GM10847 (cell line): Measurements from ENCODE around the gene KRT7.

ENCODE experiments used
- POLR2A ChIP-seq: IDR thresholded peaks from 2 replicates; pipeline ENCODE4 v1.6.1; 2011; ENCODE audit not compliant: insufficient read length; ENCODE audit errors: extremely low read depth

Gene KRT7

DNA sequence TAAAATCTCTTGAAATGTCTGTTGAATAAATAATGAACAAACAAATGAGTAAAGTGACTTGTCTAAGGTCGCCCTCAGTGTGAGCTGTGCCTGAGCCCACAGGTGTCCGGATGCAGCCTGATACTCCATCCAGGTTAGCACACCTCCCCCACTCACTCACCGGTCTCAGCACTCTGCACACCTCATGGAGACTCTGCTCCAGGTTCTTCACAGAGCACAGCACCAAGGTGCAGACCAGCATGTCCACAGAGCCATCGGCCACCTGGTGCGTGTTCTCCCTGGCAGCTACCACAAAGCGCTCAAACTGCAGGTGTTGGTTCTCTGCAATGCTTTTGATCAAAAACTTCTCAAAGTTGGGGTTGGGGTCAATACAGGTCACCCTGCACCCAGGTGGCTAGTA lies 4.1 kb upstream of the KRT7 start:
- no peak for TF ChIP-seq POLR2A

DNA sequence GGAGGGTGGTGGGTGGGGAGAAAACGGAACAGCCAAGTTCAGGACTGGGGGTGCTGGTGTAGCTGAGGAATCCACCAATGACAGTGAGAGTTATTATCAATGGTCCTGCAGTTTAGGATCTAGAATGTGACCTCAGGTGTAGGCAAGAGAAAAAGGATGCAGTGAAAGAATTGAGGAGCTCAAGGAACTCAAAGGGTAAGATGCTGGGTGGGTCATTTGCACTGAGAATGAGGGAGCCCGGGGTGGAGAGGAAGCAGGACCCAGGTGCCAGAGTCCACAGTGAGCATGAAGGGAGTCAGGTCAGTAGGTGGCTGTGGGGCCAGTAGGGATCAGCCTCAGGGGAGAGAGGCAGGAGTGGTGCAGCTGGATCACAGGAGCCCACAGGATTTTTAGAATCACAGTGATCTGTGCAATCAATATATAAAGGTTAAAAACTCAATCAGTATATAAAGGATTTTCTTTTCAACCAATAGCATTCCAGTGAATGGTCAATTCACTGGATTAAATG lies 3.2 kb upstream of the KRT7 start:
- no peak for TF ChIP-seq POLR2A

DNA sequence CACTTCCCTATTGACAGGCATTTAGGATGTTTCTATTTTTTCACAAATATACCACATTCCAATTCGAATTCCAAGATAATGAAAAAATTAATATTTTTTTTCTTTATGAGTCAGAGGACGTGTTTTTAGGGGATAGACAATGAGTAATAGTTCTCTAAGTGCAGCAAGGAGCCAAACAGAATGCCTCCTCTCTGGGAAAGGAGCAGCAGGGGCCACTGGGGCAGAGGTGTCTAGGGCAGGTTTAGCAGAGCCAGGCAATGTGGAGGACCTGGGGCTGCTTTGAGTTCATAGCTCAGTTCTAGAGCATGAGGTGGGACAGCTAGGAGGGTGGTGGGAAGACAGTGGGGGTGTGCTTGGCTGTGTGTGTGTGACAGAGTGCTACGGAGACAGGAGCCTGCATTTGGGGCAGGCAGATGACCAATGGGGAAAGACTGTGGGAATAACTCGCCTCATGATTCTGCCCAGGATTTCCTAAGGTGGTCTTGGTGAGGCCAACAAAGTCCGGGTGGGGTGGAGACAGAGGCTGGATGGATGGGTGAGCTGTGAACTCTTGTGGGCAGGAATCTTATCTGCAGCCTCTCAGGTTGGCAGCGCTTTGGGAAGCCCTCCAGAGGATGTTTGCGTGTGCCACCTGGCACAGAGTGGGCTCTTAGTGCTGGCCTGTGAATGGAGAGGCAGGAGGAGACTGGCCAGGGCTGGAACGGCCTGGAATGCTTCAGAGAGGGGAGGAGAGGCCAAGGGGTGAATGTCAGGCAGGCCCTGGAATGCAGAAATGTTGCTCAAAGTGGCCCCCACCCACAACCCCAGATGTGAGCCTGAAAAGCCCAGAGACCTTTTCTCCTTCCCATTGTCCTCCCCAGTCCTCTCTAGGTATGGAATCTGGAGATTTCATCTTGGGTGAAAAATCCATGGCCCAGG lies 2.4 kb upstream of the KRT7 start:
- no peak for TF ChIP-seq POLR2A

DNA sequence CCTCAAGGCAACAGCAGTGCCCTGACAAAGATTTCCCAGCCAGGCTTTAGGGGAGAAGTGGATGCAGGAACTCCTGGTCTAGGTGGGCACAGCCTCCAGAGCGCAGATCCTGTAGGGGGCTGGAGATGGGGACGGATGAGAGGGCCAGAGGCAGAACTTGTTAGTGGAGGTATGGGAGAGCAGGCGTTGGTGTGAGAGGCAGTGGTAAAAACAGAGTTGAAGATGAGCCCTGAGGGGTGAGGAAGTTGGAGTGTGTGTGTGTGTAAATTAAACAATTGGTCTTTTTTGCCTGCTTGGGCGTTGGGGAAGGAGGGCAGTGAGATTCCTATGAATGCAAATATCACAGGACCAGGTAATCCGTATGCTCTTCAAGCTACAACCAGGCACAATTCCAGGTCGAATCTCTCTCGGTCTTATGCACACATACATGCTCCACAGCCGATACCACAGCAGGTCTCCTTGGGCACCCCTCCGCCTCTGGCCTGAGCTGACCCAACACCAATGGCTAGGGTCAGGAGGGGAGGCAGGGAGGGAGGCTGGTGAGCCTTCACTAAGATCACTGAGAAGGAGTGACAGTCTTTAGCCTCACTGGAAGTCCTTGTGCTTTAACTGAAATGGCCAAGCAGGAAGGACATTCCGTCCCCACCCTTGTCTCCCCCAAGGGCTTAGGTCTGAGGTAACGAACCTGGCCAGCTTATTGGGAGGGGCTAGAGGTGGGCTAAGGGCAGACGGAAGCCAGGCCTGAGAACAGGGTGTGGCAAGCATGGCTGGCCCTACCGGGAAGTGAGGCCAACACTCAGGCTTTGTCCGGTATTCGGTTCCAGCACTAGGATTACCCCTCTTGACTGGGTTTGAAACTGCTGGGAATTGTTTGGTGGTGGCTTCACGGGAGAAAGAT lies 1.5 kb upstream of the KRT7 start:
- no peak for TF ChIP-seq POLR2A

GRCh38 chr12:52232203-52232673 lies 805 bp upstream of the KRT7 start:
- no peak for TF ChIP-seq POLR2A

DNA sequence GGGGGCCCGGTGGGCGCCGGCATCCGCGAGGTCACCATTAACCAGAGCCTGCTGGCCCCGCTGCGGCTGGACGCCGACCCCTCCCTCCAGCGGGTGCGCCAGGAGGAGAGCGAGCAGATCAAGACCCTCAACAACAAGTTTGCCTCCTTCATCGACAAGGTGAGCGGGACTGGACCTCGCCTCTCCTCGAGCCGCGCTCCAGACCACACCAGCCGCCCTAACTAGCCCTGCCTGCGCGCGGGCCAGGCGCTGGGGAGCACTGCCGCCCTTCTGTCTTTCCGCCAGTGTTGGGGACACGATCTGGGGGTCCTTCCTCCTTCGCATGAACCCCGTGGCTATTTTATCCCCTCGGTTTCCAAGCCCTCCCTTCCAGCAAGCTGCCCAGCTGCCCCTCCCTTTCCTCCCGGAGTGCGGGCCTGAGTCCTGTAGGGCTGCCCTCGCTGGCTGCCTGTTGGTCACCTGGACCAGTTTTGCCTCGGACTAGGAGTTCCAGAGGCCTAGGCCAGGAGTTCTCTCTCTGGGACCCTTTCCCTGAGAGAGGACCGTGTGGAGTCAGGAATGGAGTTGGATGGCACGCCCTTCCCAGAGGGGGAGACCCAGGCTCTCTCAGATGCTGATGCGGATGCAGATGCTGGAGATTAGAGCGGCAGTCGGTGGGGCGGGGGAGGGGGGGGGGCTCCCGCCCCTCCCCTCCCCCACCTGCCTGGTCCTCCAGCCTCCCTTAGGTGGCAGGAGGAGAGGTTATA lies 592 bp downstream of the KRT7 start:
- TF ChIP-seq POLR2A: no peak

DNA sequence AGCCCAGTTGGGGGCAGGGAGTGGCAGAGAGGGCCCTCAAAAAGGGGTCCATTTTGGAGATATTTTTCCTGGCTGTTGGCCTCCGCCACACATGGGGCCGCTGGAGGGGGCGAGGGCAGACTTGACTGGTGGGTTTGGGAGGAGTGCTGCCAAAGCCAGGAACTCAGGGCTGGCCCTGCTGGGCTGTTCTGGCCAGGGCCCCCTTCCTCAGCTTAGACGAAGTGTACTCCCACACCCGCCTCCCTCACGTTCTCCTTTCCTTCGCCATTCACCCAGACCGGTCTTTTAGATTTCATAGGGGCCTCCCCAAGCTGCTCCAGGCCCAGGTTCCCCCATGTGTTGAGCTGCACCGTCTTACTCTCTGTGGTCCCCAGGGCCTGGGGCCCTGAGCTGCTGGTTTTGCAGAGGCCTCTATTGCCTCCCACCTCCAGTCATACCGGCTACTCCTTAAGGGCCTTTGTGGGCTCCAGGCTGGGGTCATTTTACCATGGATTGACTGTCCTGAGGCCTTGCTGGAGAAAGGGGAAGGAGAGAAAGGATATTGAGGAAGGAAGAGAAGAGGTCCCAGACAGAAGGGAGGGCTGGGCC lies 1.3 kb downstream of the KRT7 start:
- TF ChIP-seq POLR2A: no peak

DNA sequence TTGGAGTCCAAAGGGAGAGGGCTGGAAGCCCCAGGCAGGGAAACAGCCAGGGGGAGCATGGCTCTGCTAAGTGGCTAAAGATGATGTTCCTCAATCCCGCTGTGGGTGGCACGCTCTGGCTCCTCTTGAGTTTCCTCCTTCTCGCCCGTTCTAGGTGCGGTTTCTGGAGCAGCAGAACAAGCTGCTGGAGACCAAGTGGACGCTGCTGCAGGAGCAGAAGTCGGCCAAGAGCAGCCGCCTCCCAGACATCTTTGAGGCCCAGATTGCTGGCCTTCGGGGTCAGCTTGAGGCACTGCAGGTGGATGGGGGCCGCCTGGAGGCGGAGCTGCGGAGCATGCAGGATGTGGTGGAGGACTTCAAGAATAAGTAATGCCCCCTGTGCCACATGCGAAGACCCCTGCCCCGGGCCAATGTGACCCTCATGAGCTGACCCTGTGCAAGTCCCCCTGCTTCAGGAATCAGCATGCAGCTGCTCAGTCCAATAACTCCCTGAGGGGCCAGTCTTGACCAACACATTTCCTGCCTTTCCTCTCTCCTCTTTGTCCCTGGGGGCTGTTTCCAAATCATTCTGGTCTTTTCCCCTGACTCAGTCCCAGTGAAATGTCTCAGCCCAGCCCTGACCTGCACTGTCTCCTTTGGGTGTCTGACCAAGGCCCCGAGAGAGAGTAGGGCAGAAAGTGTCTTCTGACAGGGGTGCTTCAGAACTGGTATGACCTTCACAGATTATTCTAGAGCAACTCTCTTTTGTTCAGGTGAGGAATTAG lies 2.1 kb downstream of the KRT7 start:
- TF ChIP-seq POLR2A: no peak

GRCh38 chr12:52235822-52236361 lies 2.8 kb downstream of the KRT7 start:
- TF ChIP-seq POLR2A: no peak

DNA sequence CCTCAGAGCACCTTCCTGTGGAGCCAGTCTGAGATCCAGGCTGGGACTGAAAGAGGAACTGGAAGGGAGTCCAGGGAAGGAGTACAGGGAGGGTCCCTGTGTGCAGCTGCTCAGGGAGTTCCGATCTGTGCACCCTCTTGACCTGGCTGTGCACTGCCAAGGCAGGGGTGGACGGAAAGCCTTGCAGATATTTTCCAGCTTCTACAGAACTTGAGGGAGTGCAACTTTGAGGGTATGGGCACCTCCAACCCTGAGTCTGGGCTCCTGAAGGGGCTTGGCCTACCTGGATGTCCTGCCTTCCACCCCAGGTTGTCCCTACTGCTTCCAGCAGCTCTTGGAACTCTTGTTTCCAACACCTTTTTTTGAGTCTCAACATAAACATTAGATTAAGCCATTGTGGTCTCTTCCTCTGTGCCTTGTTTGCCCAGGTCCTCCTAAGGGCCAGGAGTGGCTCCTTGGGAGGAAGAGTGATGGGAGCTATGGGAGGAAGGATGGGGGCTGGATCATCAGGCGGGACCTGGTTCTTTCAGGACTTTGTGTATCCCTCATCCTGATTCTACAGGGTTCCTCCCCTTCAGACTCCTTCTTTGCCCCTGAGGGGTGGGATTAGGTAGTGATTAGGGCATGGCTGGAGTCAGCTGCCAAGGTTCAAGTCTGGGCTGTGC lies 3.5 kb downstream of the KRT7 start:
- no peak for TF ChIP-seq POLR2A

DNA sequence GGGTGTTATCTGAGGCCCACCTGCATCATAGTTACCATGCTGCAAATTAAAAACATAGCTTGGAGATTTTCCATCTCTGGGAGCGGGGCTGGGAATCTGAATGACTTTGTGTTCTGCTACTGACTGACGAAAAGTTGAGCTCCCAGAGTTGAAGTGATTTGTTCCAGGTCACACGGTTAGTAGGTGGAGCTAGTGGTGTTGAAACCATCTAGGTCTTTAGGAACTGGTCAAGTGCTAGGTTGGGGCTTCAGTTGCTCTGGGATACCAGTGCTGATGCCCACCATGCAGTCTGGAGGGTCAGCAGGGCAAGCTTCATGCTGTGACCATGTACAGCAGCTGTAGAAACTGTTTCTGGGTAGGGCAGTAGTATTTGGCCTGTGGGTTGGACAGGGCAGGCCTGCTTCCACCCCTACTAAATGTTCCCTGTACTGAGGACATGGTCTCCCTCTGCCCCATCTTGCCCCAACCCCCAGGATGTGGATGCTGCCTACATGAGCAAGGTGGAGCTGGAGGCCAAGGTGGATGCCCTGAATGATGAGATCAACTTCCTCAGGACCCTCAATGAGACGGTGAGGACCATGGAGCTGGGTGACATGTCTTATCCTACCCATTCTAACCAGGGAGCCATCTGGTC lies 5.3 kb downstream of the KRT7 start:
- no peak for TF ChIP-seq POLR2A

GRCh38 chr12:52238916-52239646 lies 6.0 kb downstream of the KRT7 start:
- TF ChIP-seq POLR2A: no peak
